GM23338 (cell line): ENCODE results near the gene KLHL36. TPM values are rescaled to one million over a fixed set of nuclear protein-coding genes. Genes with fewer than 3 reads are reported as not detected.

ENCODE experiments used
- ATAC-seq: fragments of 200-7000 bp; cut with Tn5 transposase; 3 replicates; pipeline ENCODE4 v1.9.1; 2020
- DNase-seq: peaks from one replicate; pipeline ENCODE4 v3.0.0-alpha.2; 2015; ENCODE audit warnings: low spot score
- H2AFZ ChIP-seq: fragments of 200-600 bp; sonication (generic); 2 replicates; pipeline ENCODE4 v1.8.0; 2016; ENCODE audit warnings: antibody characterized with exemption, mild to moderate bottlenecking, moderate library complexity
- H3F3A ChIP-seq: fragments of 200-600 bp; sonication (generic); replicated peaks from 2 replicates; pipeline ENCODE4 v1.8.0; 2017; ENCODE audit warnings: antibody characterized with exemption, mixed run types, low read depth
- H3K27ac ChIP-seq: fragments of 200-600 bp; sonication (generic); 2 replicates; pipeline ENCODE4 v1.6.1; 2016; ENCODE audit warnings: low read depth
- H3K27me3 ChIP-seq: fragments of 200-600 bp; sonication (generic); 2 replicates; pipeline ENCODE4 v1.8.0; 2016; ENCODE audit warnings: mild to moderate bottlenecking, mixed run types, moderate library complexity; ENCODE audit not compliant: insufficient read depth
- H3K36me3 ChIP-seq: fragments of 200-600 bp; sonication (generic); 2 replicates; pipeline ENCODE4 v1.8.0; 2016; ENCODE audit warnings: mild to moderate bottlenecking; ENCODE audit not compliant: insufficient read depth
- H3K4me1 ChIP-seq: fragments of 200-600 bp; sonication (generic); 2 replicates; pipeline ENCODE4 v1.8.0; 2016; ENCODE audit warnings: mild to moderate bottlenecking, moderate library complexity; ENCODE audit not compliant: insufficient read depth
- H3K4me2 ChIP-seq: fragments of 200-600 bp; sonication (generic); 2 replicates; pipeline ENCODE4 v1.7.1; 2017; ENCODE audit warnings: mixed run types
- H3K4me3 ChIP-seq: fragments of 200-600 bp; sonication (generic); 2 replicates; pipeline ENCODE4 v1.6.1; 2016; ENCODE audit warnings: mixed run types
- H3K79me2 ChIP-seq: fragments of 200-600 bp; sonication (generic); replicated peaks from 2 replicates; pipeline ENCODE4 v1.8.0; 2017; ENCODE audit warnings: mild to moderate bottlenecking; ENCODE audit not compliant: insufficient read depth
- H3K9me2 ChIP-seq: fragments of 200-600 bp; sonication (generic); 2 replicates; pipeline ENCODE4 v1.8.0; 2017; ENCODE audit not compliant: insufficient read depth
- H4K20me1 ChIP-seq: fragments of 200-600 bp; sonication (generic); replicated peaks from 2 replicates; pipeline ENCODE4 v1.8.0; 2017; ENCODE audit warnings: mild to moderate bottlenecking; ENCODE audit not compliant: insufficient read depth
- H3K27ac Mint-ChIP-seq: 2 replicates; pipeline ENCODE4 v1.8.0; 2020; ENCODE audit warnings: inconsistent platforms, mild to moderate bottlenecking, moderate library complexity, mixed read lengths
- H3K27me3 Mint-ChIP-seq: 3 replicates; pipeline ENCODE4 v1.8.0; 2022; ENCODE audit warnings: low read depth, mild to moderate bottlenecking, moderate library complexity, mixed read lengths, inconsistent platforms; ENCODE audit not compliant: insufficient read depth, poor library complexity
- H3K36me3 Mint-ChIP-seq: 3 replicates; pipeline ENCODE4 v1.8.0; 2021; ENCODE audit warnings: low read depth, mild to moderate bottlenecking, inconsistent platforms, moderate library complexity, mixed read lengths
- H3K4me1 Mint-ChIP-seq: 3 replicates; pipeline ENCODE4 v1.8.0; 2020; ENCODE audit warnings: mild to moderate bottlenecking, inconsistent platforms, mixed read lengths
- H3K4me3 Mint-ChIP-seq: 3 replicates; pipeline ENCODE4 v1.8.0; 2021; ENCODE audit warnings: moderate library complexity, mild to moderate bottlenecking, inconsistent platforms, mixed read lengths
- H3K9me3 Mint-ChIP-seq: 3 replicates; pipeline ENCODE4 v1.8.0; 2020; ENCODE audit warnings: moderate library complexity, mild to moderate bottlenecking, inconsistent platforms, mixed read lengths
- CREB1 ChIP-seq: fragments of 250-450 bp; sonication (Bioruptor Pico); IDR thresholded peaks from 2 replicates; pipeline ENCODE4 v1.5.0; 2020; ENCODE audit warnings: low read depth, mild to moderate bottlenecking, moderate library complexity
- EZH2 ChIP-seq: fragments of 200-600 bp; sonication (generic); IDR thresholded peaks from one replicate; pipeline ENCODE4 v1.8.0; 2017; ENCODE audit warnings: antibody characterized with exemption, mild to moderate bottlenecking, low read depth; ENCODE audit not compliant: unreplicated experiment
- JUNB ChIP-seq: IDR thresholded peaks from one replicate; pipeline ENCODE4 v1.6.1; 2016; ENCODE audit warnings: antibody characterized with exemption; ENCODE audit not compliant: unreplicated experiment
- ZNF114 ChIP-seq: fragments of 250-450 bp; sonication (Bioruptor Pico); IDR thresholded peaks from 2 replicates; pipeline ENCODE4 v1.5.0; 2020; ENCODE audit warnings: mild to moderate bottlenecking, moderate library complexity
- ZNF331 ChIP-seq: fragments of 250-450 bp; sonication (Bioruptor Pico); IDR thresholded peaks from 2 replicates; pipeline ENCODE4 v1.5.0; 2020; ENCODE audit warnings: low read depth, mild to moderate bottlenecking, moderate library complexity
- polyA plus RNA-seq: library from polyadenylated mRNA; unstranded; fragments of >200 nt; fragmentation: Nextera tagmentation; extraction: Ambion mirVana; gene quantifications from 2 replicates; pipeline ENCODE4 v1.2.1, GENCODE V29; 2016
- total RNA-seq: library from RNA; depleted of rRNA; stranded (reverse); fragments of >200 nt; shearing (Covaris generic); gene quantifications from 2 replicates; pipeline ENCODE4 v1.2.3, GENCODE V29; 2014
- TF ChIP-seq, protein P1 (sequence below), 2 experiments: fragments of 200-600 bp in 1 of 2; sonication (generic) in 1 of 2; conservative IDR thresholded peaks; 2 replicates each; pipeline versions ENCODE4 v1.5.1 to v1.6.1; 2016 to 2017; ENCODE audit warnings: antibody characterized with exemption in 2 of 2, low read depth in 2 of 2, mild to moderate bottlenecking in 2 of 2, moderate library complexity in 1 of 2
- TF ChIP-seq, protein P2 (sequence below): fragments of 250-450 bp; sonication (Bioruptor Pico); IDR thresholded peaks from 2 replicates; pipeline ENCODE4 v1.5.0; 2020; ENCODE audit warnings: mild to moderate bottlenecking, moderate library complexity

Gene KLHL36
- total and polyA plus RNA-seq, 2 experiments from 2014 or later, result 13.4 to 70.4 TPM

DNA sequence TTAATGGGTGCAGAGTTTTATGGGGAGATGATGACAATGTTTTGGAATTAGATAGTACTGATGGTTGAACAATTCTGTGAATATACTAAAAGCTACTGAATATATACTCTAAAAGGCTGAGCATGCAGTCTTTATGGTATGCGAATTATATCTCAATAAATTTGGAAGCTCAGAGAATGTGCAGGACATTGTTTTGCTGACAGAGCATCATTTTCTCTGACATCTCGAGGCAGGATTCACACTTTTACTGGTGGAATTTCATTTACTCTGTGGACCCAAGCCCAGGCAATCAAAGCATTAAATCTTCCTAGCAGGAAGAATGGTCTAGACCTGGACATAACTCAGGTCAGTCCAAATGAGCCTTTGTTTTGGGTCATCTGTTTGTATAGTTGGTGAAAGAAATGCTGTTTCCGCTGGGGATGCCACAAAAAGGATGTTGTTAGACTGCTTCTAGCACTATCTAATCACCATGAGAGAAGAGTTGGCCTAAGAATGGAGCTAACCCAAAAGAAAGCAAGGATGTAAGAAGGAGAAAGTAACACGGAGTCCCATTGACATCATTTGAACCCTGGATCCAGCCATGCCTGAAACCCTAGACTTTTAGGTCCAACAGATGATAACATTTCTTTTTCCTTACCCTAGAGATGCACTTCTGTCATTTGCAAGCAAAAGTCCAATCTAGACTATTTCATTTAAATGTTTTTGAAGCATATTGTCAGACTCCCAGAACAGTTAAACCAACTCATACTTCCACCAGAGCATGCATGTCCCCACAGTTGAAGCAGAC is 32.7 kb downstream of the KLHL36 start:
- ATAC-seq (no peak), DNase-seq (no peak)
- Histone ChIP-seq H2AFZ (no peak overlapping the region), H3K27me3 (no peaks in the 10 kb centered on the region), H3K4me1 (peaks cover 17% of the 10 kb centered on the region), H4K20me1 (no peaks in the 10 kb centered on the region), H3K4me2 (no peak overlapping the region), H3K79me2 (no peaks in the 10 kb centered on the region), H3F3A (peaks cover 5% of the 10 kb centered on the region; the same call in 1 of the 2 replicates), H3K9me2 (peaks cover 4% of the 10 kb centered on the region; the same call in 1 of the 2 replicates), H3K36me3 (no peaks in the 10 kb centered on the region), H3K4me3 (no peak overlapping the region), H3K27ac (no peak overlapping the region)
- Mint-ChIP-seq H3K9me3 (no peaks in the 10 kb centered on the region), H3K36me3 (no peaks in the 10 kb centered on the region), H3K27ac (no peak overlapping the region), H3K27me3 (peaks cover 1% of the 10 kb centered on the region), H3K4me3 (no peak overlapping the region), H3K4me1 (peaks cover 37% of the 10 kb centered on the region)
- TF ChIP-seq JUNB (no peak), CREB1 (no peak), ZNF331 (no peak), ZNF114 (CRISPR knock-in tag) (no peak)

DNA sequence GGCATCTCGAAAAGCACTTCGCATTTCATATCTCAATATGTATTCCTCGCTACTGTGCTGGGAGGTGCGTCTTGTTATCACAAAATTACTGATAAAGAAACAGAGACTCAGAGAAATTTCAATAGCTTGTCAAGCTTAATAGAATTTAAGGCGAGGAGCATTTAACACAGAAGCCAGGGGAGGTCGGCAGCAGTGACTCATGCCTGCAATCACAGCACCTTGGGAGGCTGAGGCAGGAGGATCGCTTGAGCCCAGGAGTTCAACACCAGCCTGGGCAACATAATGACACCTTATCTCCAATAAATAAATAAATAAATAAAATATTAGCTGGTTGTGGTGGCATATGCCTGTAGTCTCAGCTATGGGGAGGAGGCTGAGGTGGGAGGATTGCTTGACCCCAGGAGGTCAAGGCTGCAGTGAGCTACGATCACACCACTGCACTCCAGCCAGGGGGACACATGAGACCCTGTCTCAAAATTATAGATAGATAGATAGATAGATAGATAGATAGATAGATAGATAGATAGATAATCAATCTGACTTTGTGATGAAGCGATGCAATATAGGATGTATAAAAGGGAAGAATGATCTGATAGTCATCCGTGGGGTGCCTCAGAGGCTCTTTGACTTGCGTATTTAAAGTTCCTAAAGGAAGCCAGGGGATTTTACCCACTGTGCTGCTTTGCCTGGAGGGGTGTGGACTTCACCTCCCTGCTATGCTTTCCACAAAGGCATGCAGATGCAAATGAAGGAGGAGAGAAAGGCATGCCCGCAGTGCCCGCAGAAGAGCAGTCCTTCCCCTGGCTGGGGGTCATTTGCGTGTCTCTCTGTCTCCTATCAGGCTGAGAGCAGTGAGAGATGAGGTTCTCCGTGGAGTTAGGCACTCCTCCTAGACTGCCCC is 35.6 kb downstream of the KLHL36 start:
- no peak overlapping the region for H3K27ac ChIP-seq
- H3K36me3 ChIP-seq, result 0 out of 2 replicates have a peak, but pooled peaks cover 3% of the 10 kb centered on the region
- H3K4me3 Mint-ChIP-seq, result peak overlapping the region; percentile 2; the same call in 1 of the 3 replicates
- no peak overlapping the region for H3K4me3 ChIP-seq
- no peaks in the 10 kb centered on the region; the same call in 1 of the 2 replicates for H3K9me2 ChIP-seq
- H4K20me1 ChIP-seq, result no peaks in the 10 kb centered on the region
- H3K4me2 ChIP-seq, result peak overlapping the region; percentile 50
- TF ChIP-seq ZNF331 (no peak), ZNF114 (CRISPR knock-in tag) (no peak), EZH2 (no peak)
- TF ChIP-seq, protein P1, sequence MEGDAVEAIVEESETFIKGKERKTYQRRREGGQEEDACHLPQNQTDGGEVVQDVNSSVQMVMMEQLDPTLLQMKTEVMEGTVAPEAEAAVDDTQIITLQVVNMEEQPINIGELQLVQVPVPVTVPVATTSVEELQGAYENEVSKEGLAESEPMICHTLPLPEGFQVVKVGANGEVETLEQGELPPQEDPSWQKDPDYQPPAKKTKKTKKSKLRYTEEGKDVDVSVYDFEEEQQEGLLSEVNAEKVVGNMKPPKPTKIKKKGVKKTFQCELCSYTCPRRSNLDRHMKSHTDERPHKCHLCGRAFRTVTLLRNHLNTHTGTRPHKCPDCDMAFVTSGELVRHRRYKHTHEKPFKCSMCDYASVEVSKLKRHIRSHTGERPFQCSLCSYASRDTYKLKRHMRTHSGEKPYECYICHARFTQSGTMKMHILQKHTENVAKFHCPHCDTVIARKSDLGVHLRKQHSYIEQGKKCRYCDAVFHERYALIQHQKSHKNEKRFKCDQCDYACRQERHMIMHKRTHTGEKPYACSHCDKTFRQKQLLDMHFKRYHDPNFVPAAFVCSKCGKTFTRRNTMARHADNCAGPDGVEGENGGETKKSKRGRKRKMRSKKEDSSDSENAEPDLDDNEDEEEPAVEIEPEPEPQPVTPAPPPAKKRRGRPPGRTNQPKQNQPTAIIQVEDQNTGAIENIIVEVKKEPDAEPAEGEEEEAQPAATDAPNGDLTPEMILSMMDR (conservative IDR thresholded peaks at IDR 0.05; ENCODE audit: low read depth in 2 of 2), result no peak
- TF ChIP-seq, protein P2, sequence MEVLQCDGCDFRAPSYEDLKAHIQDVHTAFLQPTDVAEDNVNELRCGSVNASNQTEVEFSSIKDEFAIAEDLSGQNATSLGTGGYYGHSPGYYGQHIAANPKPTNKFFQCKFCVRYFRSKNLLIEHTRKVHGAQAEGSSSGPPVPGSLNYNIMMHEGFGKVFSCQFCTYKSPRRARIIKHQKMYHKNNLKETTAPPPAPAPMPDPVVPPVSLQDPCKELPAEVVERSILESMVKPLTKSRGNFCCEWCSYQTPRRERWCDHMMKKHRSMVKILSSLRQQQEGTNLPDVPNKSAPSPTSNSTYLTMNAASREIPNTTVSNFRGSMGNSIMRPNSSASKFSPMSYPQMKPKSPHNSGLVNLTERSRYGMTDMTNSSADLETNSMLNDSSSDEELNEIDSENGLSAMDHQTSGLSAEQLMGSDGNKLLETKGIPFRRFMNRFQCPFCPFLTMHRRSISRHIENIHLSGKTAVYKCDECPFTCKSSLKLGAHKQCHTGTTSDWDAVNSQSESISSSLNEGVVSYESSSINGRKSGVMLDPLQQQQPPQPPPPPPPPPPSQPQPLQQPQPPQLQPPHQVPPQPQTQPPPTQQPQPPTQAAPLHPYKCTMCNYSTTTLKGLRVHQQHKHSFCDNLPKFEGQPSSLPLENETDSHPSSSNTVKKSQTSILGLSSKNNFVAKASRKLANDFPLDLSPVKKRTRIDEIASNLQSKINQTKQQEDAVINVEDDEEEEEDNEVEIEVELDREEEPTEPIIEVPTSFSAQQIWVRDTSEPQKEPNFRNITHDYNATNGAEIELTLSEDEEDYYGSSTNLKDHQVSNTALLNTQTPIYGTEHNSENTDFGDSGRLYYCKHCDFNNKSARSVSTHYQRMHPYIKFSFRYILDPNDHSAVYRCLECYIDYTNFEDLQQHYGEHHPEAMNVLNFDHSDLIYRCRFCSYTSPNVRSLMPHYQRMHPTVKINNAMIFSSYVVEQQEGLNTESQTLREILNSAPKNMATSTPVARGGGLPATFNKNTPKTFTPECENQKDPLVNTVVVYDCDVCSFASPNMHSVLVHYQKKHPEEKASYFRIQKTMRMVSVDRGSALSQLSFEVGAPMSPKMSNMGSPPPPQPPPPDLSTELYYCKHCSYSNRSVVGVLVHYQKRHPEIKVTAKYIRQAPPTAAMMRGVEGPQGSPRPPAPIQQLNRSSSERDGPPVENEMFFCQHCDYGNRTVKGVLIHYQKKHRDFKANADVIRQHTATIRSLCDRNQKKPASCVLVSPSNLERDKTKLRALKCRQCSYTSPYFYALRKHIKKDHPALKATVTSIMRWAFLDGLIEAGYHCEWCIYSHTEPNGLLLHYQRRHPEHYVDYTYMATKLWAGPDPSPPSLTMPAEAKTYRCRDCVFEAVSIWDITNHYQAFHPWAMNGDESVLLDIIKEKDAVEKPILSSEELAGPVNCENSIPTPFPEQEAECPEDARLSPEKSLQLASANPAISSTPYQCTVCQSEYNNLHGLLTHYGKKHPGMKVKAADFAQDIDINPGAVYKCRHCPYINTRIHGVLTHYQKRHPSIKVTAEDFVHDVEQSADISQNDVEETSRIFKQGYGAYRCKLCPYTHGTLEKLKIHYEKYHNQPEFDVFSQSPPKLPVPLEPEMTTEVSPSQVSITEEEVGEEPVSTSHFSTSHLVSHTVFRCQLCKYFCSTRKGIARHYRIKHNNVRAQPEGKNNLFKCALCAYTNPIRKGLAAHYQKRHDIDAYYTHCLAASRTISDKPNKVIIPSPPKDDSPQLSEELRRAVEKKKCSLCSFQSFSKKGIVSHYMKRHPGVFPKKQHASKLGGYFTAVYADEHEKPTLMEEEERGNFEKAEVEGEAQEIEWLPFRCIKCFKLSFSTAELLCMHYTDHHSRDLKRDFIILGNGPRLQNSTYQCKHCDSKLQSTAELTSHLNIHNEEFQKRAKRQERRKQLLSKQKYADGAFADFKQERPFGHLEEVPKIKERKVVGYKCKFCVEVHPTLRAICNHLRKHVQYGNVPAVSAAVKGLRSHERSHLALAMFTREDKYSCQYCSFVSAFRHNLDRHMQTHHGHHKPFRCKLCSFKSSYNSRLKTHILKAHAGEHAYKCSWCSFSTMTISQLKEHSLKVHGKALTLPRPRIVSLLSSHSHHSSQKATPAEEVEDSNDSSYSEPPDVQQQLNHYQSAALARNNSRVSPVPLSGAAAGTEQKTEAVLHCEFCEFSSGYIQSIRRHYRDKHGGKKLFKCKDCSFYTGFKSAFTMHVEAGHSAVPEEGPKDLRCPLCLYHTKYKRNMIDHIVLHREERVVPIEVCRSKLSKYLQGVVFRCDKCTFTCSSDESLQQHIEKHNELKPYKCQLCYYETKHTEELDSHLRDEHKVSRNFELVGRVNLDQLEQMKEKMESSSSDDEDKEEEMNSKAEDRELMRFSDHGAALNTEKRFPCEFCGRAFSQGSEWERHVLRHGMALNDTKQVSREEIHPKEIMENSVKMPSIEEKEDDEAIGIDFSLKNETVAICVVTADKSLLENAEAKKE, result peak; percentile 61; the same call in 1 of the 2 replicates
- H3K9me3 Mint-ChIP-seq, result peaks cover 10% of the 10 kb centered on the region
- H3K79me2 ChIP-seq, result no peaks in the 10 kb centered on the region
- no peaks in the 10 kb centered on the region for H3K27me3 ChIP-seq
- H3K4me1 Mint-ChIP-seq, result peaks cover 23% of the 10 kb centered on the region
- no peaks in the 10 kb centered on the region for H3K27me3 Mint-ChIP-seq
- no peaks in the 10 kb centered on the region for H3K36me3 Mint-ChIP-seq
- DNase-seq (peak; percentile 74), ATAC-seq (peak; percentile 100)
- no peak overlapping the region for H2AFZ ChIP-seq
- peak overlapping the region; percentile 10; the same call in 1 of the 2 replicates for H3K27ac Mint-ChIP-seq
- H3K4me1 ChIP-seq, result peaks cover 11% of the 10 kb centered on the region
- 0 out of 2 replicates have a peak, but pooled peaks cover 5% of the 10 kb centered on the region for H3F3A ChIP-seq
